HepG2 (cell line): ENCODE results near the gene DDAH2. TPM values are rescaled to one million over a fixed set of nuclear protein-coding genes. Genes with fewer than 3 reads are reported as not detected.

Experiments used
- AHR ChIP-seq: IDR thresholded peaks from 2 replicates; pipeline ENCODE4 v1.6.1; 2018; ENCODE audit warnings: missing genetic modification reagents, missing compliant biosample characterization
- GATAD1 ChIP-seq: IDR thresholded peaks from 2 replicates; pipeline ENCODE4 v1.6.1; 2016; ENCODE audit warnings: missing genetic modification reagents, missing compliant biosample characterization
- KIAA2018 ChIP-seq: sonication (generic); formaldehyde crosslinking; IDR thresholded peaks from 2 replicates; pipeline ENCODE4 v1.5.0; 2020; ENCODE audit warnings: mild to moderate bottlenecking, missing genetic modification reagents, borderline replicate concordance
- KMT2B ChIP-seq: IDR thresholded peaks from 2 replicates; pipeline ENCODE4 v1.6.1; 2016; ENCODE audit warnings: missing genetic modification reagents, missing compliant biosample characterization
- MAFF ChIP-seq: IDR thresholded peaks from 2 replicates; pipeline ENCODE4 v1.6.1; 2011; ENCODE audit warnings: low read depth, low read length, improper control_type of control experiment
- MEIS1 ChIP-seq: sonication (generic); formaldehyde crosslinking; IDR thresholded peaks from 2 replicates; pipeline ENCODE4 v1.9.0; 2021; ENCODE audit warnings: mild to moderate bottlenecking, missing genetic modification reagents, moderate library complexity, borderline replicate concordance
- MIXL1 ChIP-seq: IDR thresholded peaks from 2 replicates; pipeline ENCODE4 v1.6.1; 2016
- MYNN ChIP-seq: sonication (generic); formaldehyde crosslinking; IDR thresholded peaks from 2 replicates; pipeline ENCODE4 v1.4.0; 2020; ENCODE audit warnings: mild to moderate bottlenecking, low read depth, missing genetic modification reagents
- NFRKB ChIP-seq: fragments of 450-650 bp; IDR thresholded peaks from 2 replicates; pipeline ENCODE4 v1.6.1; 2017
- NRL ChIP-seq: sonication (generic); formaldehyde crosslinking; IDR thresholded peaks from 2 replicates; pipeline ENCODE4 v1.5.0; 2020; ENCODE audit warnings: missing genetic modification reagents, mild to moderate bottlenecking, moderate library complexity, borderline replicate concordance
- PAF1 ChIP-seq: IDR thresholded peaks from 2 replicates; pipeline ENCODE4 v1.6.1; 2016; ENCODE audit warnings: missing genetic modification reagents, missing compliant biosample characterization
- PAWR ChIP-seq: sonication (generic); formaldehyde crosslinking; IDR thresholded peaks from 2 replicates; pipeline ENCODE4 v1.4.0; 2020; ENCODE audit warnings: missing genetic modification reagents, mild to moderate bottlenecking, borderline replicate concordance
- RFX1 ChIP-seq: fragments of 450-650 bp; IDR thresholded peaks from 2 replicates; pipeline ENCODE4 v1.6.1; 2017
- SMARCE1 ChIP-seq: fragments of 450-650 bp; IDR thresholded peaks from 2 replicates; pipeline ENCODE4 v1.6.1; 2017; ENCODE audit warnings: borderline replicate concordance
- SP140L ChIP-seq: sonication (generic); formaldehyde crosslinking; IDR thresholded peaks from 2 replicates; pipeline ENCODE4 v1.4.0; 2020; ENCODE audit warnings: missing genetic modification reagents, borderline replicate concordance
- SUZ12 ChIP-seq: fragments of 150-350 bp; IDR thresholded peaks from 2 replicates; pipeline ENCODE4 v1.6.1; 2014; ENCODE audit warnings: low read depth, low read length
- ZMAT3 ChIP-seq: sonication (generic); formaldehyde crosslinking; conservative IDR thresholded peaks from 2 replicates; pipeline ENCODE4 v1.7.0; 2021; ENCODE audit warnings: missing genetic modification reagents
- ZNF432 ChIP-seq: sonication (generic); formaldehyde crosslinking; IDR thresholded peaks from 2 replicates; pipeline ENCODE4 v1.5.0; 2020; ENCODE audit warnings: missing genetic modification reagents, mild to moderate bottlenecking, borderline replicate concordance
- ZSCAN21 ChIP-seq: sonication (generic); formaldehyde crosslinking; IDR thresholded peaks from 2 replicates; pipeline ENCODE4 v1.8.0; 2022; ENCODE audit warnings: mild to moderate bottlenecking, missing genetic modification reagents, moderate library complexity, borderline replicate concordance
- polyA plus RNA-seq, 8 experiments: library from polyadenylated mRNA; depleted of rRNA in 3 of 8; stranded (reverse) in 7 of 8; unstranded in 1 of 8; fragments of >200 nt; fragmentation: Illumina TruSeq in 4 of 8; extraction: Trizol in 4 of 8; gene quantifications; 2 replicates each; pipeline versions ENCODE4 v1.2.1 to v1.2.3, GENCODE V29; 2011 to 2016; ENCODE audit warnings: low read depth in 4 of 8, missing spikeins in 1 of 8, mixed read lengths in 1 of 8; ENCODE audit not compliant: insufficient read depth in 1 of 8
- total RNA-seq, 5 experiments: library from RNA; depleted of rRNA; stranded (reverse); fragments of >200 nt; fragmentation: Illumina TruSeq; extraction: Trizol; gene quantifications; 2 replicates each; pipeline ENCODE4 v1.2.3, GENCODE V29; 2016; ENCODE audit warnings: low read depth in 1 of 5
- TF ChIP-seq, protein P1 (sequence below): sonication (generic); formaldehyde crosslinking; IDR thresholded peaks from 2 replicates; pipeline ENCODE4 v1.5.0; 2020; ENCODE audit warnings: mild to moderate bottlenecking, missing genetic modification reagents
- TF ChIP-seq, protein P2 (sequence below): sonication (generic); formaldehyde crosslinking; IDR thresholded peaks from 2 replicates; pipeline ENCODE4 v1.5.0; 2020; ENCODE audit warnings: missing genetic modification reagents

The DDAH2 gene
- total and polyA plus RNA-seq, 2 of the 13 experiments (the other 11 are each of a cell fraction or from before 2014, with no cell fraction given), result 16.4 to 21.1 TPM

DNA sequence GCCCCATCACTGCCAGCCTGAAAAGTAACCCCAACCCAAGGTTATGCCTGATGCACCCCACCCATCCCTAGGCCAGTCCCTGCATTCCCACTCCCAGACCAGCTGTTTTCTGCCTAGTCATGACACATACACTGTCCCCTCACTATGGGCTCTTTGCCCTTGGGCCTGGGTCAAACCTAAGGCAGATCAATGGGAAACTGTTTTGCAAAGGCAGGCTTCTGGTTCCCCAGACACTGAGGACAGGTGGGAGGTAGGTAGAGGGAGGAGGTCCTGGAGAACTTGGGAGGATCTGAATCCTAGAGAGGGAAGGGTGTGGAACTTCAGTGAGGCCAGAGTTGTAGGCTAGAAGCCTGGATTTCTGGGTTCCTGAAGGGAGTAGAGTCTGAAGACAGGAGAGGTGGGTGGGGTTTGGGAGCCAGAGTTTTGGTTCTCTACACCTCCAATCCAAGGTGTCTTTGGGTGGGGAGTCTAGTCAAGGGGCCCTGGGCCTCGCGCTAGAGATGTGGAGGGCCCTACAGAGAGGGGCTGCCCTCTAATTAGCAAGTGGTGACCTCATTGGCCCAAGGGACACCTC is 5.2 kb upstream of the DDAH2 start (continued):
- TF ChIP-seq AHR (CRISPR knock-in tag) (no peak), ZNF432 (CRISPR knock-in tag) (no peak), MYNN (CRISPR knock-in tag) (no peak), MEIS1 (peak; percentile 54), GATAD1 (no peak), MAFF (no peak), SMARCE1 (no peak), NRL (CRISPR knock-in tag) (no peak), KMT2B (CRISPR knock-in tag) (no peak), ZMAT3 (peak; percentile 87; the same call in 1 of the 2 replicates), RFX1 (no peak), PAF1 (CRISPR knock-in tag) (no peak), MIXL1 (CRISPR knock-in tag) (no peak), NFRKB (no peak), PAWR (CRISPR knock-in tag) (no peak), KIAA2018 (no peak), ZSCAN21 (CRISPR knock-in tag) (no peak), SP140L (CRISPR knock-in tag) (no peak), SUZ12 (no peak)
- TF ChIP-seq, protein P1, sequence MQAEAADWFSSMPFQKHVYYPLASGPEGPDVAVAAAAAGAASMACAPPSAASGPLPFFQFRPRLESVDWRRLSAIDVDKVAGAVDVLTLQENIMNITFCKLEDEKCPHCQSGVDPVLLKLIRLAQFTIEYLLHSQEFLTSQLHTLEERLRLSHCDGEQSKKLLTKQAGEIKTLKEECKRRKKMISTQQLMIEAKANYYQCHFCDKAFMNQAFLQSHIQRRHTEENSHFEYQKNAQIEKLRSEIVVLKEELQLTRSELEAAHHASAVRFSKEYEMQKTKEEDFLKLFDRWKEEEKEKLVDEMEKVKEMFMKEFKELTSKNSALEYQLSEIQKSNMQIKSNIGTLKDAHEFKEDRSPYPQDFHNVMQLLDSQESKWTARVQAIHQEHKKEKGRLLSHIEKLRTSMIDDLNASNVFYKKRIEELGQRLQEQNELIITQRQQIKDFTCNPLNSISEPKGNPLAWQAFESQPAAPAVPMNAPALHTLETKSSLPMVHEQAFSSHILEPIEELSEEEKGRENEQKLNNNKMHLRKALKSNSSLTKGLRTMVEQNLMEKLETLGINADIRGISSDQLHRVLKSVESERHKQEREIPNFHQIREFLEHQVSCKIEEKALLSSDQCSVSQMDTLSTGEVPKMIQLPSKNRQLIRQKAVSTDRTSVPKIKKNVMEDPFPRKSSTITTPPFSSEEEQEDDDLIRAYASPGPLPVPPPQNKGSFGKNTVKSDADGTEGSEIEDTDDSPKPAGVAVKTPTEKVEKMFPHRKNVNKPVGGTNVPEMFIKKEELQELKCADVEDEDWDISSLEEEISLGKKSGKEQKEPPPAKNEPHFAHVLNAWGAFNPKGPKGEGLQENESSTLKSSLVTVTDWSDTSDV, result no peak
- TF ChIP-seq, protein P2, sequence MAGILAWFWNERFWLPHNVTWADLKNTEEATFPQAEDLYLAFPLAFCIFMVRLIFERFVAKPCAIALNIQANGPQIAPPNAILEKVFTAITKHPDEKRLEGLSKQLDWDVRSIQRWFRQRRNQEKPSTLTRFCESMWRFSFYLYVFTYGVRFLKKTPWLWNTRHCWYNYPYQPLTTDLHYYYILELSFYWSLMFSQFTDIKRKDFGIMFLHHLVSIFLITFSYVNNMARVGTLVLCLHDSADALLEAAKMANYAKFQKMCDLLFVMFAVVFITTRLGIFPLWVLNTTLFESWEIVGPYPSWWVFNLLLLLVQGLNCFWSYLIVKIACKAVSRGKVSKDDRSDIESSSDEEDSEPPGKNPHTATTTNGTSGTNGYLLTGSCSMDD (CRISPR knock-in tag), result no peak
